HG03175 (cell line): ENCODE results near the gene DYNC2H1.

Source experiments
- ATAC-seq: cut with Tn5 transposase; IDR thresholded peaks from one replicate; pipeline ENCODE4 v1.9.1; 2021; ENCODE audit warnings: mild to moderate bottlenecking, moderate library complexity; ENCODE audit not compliant: unreplicated experiment

The DYNC2H1 gene, protein sequence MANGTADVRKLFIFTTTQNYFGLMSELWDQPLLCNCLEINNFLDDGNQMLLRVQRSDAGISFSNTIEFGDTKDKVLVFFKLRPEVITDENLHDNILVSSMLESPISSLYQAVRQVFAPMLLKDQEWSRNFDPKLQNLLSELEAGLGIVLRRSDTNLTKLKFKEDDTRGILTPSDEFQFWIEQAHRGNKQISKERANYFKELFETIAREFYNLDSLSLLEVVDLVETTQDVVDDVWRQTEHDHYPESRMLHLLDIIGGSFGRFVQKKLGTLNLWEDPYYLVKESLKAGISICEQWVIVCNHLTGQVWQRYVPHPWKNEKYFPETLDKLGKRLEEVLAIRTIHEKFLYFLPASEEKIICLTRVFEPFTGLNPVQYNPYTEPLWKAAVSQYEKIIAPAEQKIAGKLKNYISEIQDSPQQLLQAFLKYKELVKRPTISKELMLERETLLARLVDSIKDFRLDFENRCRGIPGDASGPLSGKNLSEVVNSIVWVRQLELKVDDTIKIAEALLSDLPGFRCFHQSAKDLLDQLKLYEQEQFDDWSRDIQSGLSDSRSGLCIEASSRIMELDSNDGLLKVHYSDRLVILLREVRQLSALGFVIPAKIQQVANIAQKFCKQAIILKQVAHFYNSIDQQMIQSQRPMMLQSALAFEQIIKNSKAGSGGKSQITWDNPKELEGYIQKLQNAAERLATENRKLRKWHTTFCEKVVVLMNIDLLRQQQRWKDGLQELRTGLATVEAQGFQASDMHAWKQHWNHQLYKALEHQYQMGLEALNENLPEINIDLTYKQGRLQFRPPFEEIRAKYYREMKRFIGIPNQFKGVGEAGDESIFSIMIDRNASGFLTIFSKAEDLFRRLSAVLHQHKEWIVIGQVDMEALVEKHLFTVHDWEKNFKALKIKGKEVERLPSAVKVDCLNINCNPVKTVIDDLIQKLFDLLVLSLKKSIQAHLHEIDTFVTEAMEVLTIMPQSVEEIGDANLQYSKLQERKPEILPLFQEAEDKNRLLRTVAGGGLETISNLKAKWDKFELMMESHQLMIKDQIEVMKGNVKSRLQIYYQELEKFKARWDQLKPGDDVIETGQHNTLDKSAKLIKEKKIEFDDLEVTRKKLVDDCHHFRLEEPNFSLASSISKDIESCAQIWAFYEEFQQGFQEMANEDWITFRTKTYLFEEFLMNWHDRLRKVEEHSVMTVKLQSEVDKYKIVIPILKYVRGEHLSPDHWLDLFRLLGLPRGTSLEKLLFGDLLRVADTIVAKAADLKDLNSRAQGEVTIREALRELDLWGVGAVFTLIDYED (N-terminal part only)

DNA sequence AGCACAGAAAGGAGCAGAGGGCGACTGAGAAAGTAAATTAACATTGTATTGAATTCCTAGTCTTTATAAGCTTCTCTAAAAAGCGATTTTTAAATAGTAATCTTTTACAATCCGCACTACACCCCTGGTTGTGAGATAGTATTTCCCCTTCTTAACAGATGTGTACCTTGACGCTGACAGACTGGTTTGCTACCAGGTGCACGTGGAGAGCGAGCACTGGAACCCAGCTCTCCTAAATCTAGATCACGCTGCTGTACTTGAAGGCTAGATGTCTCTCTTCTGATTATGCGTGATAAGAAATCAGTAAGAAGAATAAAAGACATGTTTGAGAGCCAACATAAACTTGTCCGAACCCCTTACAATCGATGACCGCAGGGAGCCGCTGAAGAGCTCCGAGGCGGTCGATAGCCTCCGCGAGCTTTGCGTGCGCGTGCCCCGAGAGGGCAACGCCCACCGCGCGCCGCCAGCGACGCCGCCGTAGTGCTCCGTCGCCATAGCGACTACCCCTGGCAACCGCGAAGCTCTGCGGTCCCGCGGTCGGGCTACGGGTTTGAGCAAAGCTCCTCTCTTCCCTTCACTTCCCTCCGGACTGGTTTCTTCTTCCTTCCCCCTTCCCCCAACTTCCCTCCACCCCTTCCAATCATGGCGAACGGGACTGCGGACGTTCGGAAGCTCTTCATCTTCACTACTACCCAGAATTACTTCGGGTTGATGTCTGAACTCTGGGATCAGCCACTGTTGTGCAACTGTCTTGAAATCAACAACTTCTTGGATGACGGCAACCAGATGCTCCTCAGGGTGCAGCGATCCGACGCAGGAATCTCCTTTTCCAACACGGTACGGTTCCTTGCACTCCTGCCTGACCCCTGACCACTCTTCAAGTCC, at the start of gene DYNC2H1:
DYNC2H1 (plus strand) TSS at position 494 of the 885 bp plus-strand sequence; CDS start at position 643, 149 bp downstream.
- peak; percentile 99 for ATAC-seq

DNA sequence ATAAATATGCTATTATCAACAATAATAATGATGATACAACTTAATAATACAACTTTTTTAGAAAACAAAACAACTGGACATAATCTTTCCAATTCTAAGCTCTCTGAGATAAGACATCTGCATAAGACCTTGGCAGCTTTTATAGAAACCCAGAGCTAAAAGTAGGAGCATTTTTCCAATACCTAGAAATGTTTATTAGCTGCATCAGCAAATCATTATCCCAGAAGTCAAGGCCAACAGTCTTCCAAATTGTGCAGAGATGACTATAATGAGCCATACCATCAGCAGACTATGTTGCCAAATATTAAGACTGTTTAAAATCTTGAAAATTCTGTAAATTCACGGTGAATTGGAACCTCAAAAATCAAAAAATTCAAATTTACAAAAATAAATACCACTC, 47.6 kb upstream of the DYNC2H1 start:
- ATAC-seq, result no peak

DNA sequence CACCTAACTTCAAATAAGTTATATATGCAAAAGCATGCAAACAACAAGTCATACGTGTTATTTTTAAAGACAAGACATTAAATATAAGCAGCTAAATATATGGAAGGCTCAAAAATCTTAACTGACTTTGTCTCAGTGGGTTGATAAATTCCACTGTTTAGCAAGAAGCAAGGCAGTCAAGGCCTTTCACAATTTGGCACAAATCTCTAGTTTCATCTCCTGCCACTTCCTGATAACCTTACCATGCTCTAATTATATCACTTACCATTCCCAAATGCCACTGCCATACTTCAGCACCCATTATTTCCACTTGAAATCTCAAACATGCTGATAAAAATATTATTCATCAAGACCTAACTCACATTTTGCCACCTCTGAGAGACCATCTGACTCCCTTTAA, 42.1 kb upstream of the DYNC2H1 start:
- no peak for ATAC-seq

DNA sequence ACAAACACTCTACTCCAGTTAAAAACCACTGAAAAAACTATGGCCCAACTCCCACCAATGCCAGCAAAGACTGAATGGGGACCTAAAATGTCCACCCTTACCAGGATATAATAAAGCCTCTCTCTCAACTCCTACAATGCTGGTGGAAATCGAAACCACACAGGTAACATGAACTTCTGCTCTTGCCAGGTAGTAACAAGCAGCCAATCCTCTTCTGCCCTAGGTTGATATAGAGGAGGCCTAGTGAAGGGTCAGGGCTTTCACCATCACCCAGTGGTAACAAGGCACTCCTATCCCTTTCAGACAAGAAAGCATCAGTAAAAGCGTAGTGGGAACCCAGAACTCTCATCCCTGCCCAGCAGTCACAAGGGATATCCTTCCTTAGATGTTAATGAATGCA, 39.9 kb upstream of the DYNC2H1 start:
- ATAC-seq, result no peak

DNA sequence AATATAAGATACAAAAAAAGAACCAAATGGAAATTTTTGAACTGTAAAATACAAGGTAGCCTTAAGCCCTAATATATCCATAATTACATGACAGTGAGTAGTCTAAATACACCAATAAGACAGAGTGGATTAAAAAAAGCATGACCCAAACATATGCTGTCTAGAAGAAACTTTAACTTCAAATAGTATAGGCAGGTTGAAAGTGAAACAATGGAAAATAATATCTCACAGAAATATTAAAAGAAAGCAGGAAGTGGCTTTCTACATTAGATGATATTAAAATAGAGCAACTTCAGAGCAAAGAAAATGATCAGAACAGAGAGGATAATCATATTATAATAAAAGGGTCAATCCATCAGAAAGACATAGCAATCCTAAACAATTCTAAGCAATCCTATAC, 39.1 kb upstream of the DYNC2H1 start:
- ATAC-seq, result no peak

DNA sequence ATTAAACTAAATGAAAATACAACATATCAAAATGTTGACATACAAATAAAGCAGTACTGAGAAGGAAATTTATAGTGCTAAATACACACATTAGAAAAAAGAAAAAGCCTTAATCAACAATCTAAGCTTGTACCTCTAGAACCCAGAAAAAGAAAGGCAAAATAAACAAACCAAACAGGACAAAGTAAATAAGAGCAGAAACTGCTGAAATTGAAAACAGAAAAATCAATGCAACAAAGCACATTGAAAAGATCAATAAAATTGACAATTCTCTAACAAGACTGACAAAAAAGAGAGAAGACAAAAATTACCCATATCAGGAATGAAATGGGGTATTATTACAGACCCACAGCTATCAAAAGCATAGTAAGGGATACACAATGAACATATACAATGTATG, 38.2 kb upstream of the DYNC2H1 start:
- ATAC-seq, result no peak

DNA sequence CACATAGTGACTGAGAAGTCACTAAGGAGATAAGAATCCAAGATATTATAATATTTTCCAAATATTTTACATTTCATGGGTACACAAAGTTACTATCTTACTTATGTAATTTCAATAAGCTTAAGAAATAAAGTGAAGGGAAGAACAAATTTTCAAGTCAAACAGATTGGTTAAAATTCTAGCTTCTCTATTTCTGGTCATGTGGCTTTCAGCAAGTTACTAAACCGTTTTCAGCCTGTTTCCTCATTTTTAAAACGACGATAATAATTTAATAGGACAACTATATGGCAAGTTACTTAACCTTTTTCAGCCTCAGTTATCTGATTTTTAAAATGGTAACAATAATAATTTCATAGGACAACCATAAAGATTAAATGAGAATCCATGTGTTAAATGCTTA, 32.9 kb upstream of the DYNC2H1 start:
- ATAC-seq, result no peak

DNA sequence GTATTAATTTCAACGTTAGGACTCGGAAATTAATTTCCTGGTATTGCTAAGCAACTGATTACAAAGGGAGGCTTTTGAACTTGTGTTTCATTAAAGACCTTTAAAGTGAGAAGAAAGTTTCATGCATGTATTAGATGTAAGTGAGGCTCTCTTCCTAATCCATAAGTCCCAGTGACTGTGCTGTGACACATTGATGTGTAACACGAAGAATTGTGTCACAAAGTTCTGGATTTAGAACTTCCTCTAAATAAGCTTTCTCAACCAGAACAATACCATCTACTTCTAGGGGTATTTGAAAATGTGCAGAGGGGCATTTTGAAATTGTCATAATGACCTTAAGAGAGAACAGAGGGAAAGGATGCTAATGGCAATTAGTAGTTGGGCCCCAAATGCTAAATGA, 31.7 kb upstream of the DYNC2H1 start:
- no peak for ATAC-seq

DNA sequence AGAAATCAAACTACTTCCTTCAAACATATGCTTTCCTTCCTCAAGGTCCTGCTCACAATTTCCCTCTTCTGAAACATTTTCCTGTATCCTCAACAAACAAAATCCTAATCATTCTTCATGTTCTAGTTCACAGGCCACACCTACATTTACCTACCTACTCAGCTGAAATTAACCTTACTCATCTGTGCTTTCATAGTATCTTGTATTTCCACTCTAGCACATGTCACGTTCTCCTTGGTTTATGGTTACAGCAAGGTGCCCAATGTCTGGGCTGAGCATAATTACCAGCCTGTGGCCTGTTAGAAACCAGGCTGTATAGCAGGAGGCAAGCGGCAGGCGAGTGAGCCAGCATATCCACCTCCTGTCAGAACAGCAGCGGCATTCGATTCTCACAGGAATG, 30.5 kb upstream of the DYNC2H1 start:
- ATAC-seq, result no peak

DNA sequence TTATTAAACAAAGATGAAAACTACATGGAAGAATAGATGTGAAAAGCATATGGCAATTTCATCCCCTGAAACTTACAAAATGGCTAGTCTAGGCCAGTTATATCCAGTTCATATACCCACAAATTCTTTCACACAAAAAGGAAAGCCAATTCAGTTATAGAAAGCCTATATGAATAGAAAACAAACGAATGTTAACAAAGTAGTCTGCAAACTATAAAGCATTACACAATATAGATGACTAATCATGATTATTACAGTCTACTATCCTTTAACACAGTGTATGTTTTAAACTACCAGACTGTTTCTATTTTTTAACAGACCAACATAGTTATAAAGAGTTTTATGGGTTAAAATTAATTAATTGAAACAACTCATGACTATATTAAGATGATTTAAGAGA, 29.4 kb upstream of the DYNC2H1 start:
- ATAC-seq, result no peak

DNA sequence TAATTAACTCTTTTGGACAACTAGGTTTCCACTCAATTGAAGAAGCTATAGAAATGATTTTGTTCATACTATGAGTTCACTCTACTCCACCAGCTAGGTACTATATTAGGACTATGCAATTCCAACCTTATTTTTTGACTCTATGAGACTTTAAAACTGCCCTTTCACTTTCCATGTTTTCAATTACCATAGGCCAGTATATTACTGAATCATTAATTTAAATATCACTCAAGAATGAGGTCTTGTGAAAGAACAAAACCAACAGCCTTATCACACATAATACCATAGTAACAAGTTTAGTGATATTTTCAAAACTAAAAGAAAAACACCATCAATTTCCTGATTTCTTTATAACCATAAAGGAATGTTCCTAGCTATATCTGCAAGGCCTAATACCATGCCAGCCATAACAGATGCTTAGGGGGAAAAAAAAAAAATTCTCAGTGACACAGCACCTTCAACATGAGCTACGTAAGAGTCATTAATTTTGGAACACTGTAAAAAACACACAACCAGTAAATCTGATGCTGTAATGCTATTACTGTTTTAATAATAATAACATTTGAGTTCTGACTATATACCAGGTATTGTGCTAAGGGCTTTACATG, 23.4 kb upstream of the DYNC2H1 start:
- ATAC-seq, result no peak

DNA sequence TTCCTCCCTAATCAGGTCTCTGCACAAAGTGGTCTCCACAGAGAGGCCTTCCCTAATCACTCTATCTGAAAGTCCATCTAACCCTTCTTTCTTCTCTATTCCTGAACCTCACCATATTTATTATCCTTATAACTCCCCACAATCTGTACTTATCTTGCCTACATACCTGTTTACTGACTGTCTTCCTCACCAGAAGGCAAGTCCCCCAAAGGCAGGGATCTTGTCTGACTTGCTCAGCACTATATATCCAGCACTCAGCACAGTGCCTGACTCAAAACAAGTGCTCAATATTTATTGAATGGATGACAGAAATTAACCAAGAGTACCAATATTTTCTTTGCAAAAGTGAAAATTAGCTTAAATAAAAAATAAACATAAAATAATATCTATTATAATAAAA, 22.8 kb upstream of the DYNC2H1 start:
- no peak for ATAC-seq

DNA sequence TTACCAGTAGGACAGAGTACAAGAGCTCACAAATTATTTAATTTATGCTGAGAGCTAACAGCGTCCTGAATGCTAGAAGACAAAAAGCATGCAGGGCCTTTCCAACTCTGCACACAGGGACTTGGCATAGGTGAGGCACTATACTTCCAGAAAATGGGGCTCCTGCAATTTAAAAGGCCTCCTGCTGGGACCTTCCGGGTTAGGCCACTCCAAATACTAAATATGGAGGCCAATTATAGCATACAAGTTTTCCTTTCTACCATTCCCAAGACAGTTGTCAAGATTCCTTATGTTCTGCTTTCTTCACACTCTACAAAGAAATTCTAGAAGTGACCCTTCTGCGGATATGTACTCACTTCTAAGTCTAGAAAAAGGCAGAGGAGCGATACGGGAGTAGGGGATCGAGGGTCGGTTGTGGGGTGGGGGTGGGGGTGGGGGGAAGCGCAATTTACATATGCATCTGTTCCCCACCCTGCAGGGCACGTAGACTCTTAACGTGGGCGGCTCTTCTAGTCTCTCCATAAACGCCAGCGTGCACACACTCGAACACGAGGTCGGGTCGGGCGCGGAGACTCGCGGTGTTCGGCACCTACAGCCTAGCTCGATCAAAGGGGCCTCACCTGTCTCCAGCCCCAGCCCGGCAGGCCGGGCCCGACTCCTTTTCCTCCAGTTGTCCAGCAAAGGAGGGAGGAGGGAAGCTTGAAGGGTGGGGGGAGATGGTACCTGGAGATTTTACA, 18.0 kb upstream of the DYNC2H1 start:
- peak; percentile 42 for ATAC-seq

DNA sequence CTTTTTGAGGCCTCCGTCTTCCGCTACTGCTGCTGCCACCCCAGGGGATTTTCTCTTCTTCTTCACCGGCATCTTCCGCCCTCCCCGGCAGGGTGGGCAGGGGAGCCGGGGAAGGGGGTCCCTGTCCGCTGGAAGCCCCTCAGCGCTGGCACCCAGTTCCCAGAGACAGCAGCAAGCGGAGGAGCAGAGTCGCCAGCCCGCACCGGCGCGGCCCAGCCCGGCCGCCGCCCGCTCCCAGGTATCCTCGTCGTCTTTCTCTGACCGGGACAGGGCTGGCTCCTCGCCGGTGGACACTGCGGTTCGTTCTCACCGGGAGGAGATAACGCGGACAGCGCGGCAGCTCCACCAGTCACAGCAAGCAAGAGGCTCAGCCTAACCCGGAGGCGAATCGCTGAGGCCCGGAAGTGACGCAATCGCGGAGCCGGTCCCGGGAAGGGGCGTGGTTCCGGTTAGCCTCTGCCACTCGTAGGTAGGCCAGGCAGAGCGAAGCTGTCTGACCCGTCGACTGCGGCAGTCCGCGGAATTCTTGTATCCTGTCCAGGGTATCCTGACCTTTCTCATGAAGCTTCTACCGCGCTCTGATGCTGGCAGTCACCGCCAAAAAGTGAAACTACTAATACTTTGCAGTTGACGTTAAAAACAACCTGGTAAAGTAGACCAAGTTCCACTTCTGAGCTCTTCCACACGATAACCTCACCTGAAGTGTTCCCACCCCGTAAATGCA, 17.3 kb upstream of the DYNC2H1 start, which contains the start of gene DCUN1D5:
DCUN1D5 (minus strand) TSS at position 360 of the 724 bp plus-strand sequence; CDS start at position 72, 288 bp downstream.
- peak; percentile 100 for ATAC-seq

DNA sequence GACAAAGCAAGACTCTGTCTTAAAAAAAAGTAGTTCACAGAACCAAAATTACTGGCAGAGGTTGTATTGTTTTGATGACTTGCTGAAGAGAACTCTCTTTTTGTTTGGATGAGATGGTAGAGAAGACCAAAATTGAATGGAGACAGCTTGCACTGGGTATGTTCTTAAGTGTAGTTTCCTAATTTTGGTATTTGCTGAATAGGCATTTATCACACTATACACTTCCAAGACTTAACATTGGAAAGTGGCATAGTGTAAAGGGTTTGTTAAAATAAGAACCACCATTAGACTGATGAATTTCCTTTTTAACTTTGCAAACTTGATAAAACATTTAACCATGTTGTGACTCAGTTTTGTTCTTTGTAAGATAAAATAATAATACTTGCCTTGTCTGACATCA, 11.9 kb upstream of the DYNC2H1 start:
- no peak for ATAC-seq

DNA sequence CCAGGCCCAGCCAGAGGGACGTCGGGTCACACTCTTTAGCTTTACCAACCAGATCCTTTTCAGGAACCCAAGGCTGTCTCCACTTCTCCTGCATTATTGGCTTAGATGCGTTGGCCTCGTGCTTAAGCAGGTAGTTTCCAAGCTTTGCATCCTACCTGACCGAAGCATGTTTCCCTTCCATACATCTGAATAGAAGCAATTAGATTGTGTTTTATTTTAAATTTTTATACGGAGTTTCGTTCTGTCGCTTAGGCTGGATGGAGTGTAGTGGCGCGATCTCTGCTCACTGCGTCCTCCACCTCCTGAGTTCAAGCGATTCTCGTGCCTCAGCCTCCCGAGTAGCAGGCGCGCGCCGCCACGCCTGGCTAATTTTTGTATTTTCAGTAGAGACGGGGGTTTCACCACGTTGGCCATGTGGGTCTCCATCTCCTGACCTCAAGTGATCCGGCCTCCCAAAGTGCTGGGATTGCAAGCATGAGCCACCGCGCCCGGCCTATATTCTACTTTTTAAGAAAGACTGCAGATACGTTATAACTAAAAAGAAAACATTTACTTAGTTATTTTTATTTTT, 677 bp downstream of the DYNC2H1 start:
- peak; percentile 0 for ATAC-seq

DNA sequence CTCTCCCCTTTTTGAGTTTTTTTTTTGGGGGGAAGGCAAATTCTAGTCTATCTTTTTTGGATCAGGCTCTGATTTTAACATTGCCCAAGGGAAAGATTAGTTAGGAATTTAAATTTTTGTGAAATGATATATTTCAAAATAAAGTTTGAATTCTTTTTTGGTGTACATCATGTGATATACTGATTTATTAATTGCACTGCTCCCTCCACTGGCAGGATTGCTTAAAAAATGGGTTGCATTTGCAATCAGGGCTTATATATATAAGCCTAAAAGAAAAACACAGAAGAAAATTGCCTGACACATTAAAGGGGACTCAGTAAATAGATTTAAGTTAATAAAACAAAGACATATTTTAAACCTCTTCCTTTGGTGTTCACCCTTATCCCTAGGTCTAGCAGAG, 1.2 kb downstream of the DYNC2H1 start:
- no peak for ATAC-seq

DNA sequence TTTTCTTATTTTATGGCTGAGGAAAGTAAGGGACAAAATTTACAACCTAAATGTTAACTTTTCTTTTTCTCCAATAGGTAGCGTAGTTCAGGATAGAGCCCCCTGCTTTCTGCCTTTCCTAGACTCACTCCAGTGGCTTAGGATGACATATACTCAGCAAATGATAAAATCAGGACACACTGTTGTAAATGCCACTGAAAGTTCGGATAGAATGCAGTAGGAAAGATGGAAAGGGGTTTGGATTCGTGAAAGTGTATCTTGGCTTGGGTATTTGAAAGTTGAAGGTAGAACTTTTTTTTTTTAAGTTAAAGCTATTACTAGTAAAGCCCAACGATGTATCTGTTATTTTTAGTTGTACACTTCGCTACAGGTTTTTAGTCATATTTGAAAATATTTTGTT, 2.2 kb downstream of the DYNC2H1 start:
- ATAC-seq, result no peak
